Endothelial cell of umbilical vein (primary cell): ENCODE measurements around the gene ZBTB14. TPM values are rescaled to one million over a fixed set of nuclear protein-coding genes. Genes with fewer than 3 reads are reported as not detected.

ENCODE experiments used
- BruUV-seq: library from RNA; stranded (reverse); fragments of 400-500 nt; replicated peaks from 2 replicates; lab custom pipeline; 2021; lab: Mats Ljungman, UMichigan
- CTCF ChIA-PET: fragments of 300-600, 350-600 bp; sonication (Branson Sonifier 250); formaldehyde crosslinking; loops from one replicate; lab custom pipeline; 2021; ENCODE audit warnings: antibody characterized with exemption, inconsistent platforms; lab: Charles Lee
- POLR2A ChIA-PET: fragments of 300-600, 350-600 bp; sonication (Branson Sonifier 250); formaldehyde crosslinking; loops from one replicate; lab custom pipeline; 2021; ENCODE audit warnings: antibody characterized with exemption, inconsistent platforms; lab: Charles Lee
- DNase-seq: peaks from one replicate; pipeline ENCODE4 v3.0.0-alpha.2; 2011; ENCODE audit warnings: low read depth, low spot score
- FAIRE-seq: peaks from 2 replicates; lab custom pipeline; 2011; peaks lifted over from hg19 to GRCh38; lab: Jason Lieb, UNC
- H2AFZ ChIP-seq: 2 replicates; pipeline ENCODE4 v1.6.0; 2012; ENCODE audit warnings: low read depth, low read length, control low read depth, inconsistent platforms
- H3K27ac ChIP-seq: 2 replicates; pipeline ENCODE4 v1.5.1; 2011; ENCODE audit warnings: low read depth, mild to moderate bottlenecking, control low read depth, low read length, moderate library complexity; ENCODE audit not compliant: insufficient read depth
- H3K27me3 ChIP-seq, 2 experiments: 2 replicates each; pipeline versions ENCODE4 v1.6.0 to v1.6.1; 2011; ENCODE audit warnings: low read length in 2 of 2, mixed read lengths in 1 of 2; ENCODE audit not compliant: control insufficient read depth in 2 of 2, insufficient read depth in 2 of 2
- H3K36me3 ChIP-seq, 2 experiments: 2 replicates in 1 of 2; 3 replicates in 1 of 2; pipeline ENCODE4 v1.5.1; 2011; ENCODE audit warnings: low read length in 2 of 2, mild to moderate bottlenecking in 1 of 2, moderate library complexity in 1 of 2; ENCODE audit not compliant: control insufficient read depth in 2 of 2, insufficient read depth in 2 of 2; ENCODE audit errors: extremely low read depth in 1 of 2
- H3K4me1 ChIP-seq: 3 replicates; pipeline ENCODE4 v1.5.1; 2011; ENCODE audit warnings: mild to moderate bottlenecking, low read length; ENCODE audit not compliant: control insufficient read depth, insufficient read depth; ENCODE audit errors: extremely low read depth
- H3K4me2 ChIP-seq: 2 replicates; pipeline ENCODE4 v1.6.1; 2011; ENCODE audit warnings: low read length, control low read depth, mixed read lengths; ENCODE audit not compliant: insufficient read depth
- H3K4me3 ChIP-seq, 3 experiments: fragments of 200-600 bp in 1 of 3; sonication (generic), shearing (Covaris generic) in 1 of 3; replicated peaks in 1 of 3; 2 replicates each; pipeline ENCODE4 v1.5.1; 2011 to 2016; ENCODE audit warnings: control low read depth in 3 of 3, low read length in 3 of 3, mild to moderate bottlenecking in 2 of 3, inconsistent platforms in 1 of 3, low read depth in 1 of 3, moderate library complexity in 1 of 3; ENCODE audit not compliant: insufficient read depth in 1 of 3
- H3K79me2 ChIP-seq: 2 replicates; pipeline ENCODE4 v1.6.0; 2012; ENCODE audit warnings: low read length, inconsistent platforms; ENCODE audit not compliant: control insufficient read depth, insufficient read depth
- H3K9ac ChIP-seq: replicated peaks from 2 replicates; pipeline ENCODE3; 2011; ENCODE audit warnings: low read length, control low read depth; ENCODE audit not compliant: insufficient read depth; ENCODE audit errors: extremely low read depth
- H3K9me1 ChIP-seq: replicated peaks from 3 replicates; pipeline ENCODE4 v1.6.0; 2011; ENCODE audit warnings: mild to moderate bottlenecking, low read length; ENCODE audit not compliant: control insufficient read depth, insufficient read depth; ENCODE audit errors: extremely low read depth
- H3K9me3 ChIP-seq: replicated peaks from 2 replicates; pipeline ENCODE4 v1.5.1; 2012; ENCODE audit warnings: low read length, inconsistent platforms; ENCODE audit not compliant: control insufficient read depth, insufficient read depth
- H4K20me1 ChIP-seq: replicated peaks from 2 replicates; pipeline ENCODE3; 2011; ENCODE audit warnings: mild to moderate bottlenecking, low read length; ENCODE audit not compliant: control insufficient read depth, insufficient read depth; ENCODE audit errors: extremely low read depth
- CTCF ChIP-seq, 2 donors: IDR thresholded peaks; 1 replicate in 1 of 2; 2 replicates in 1 of 2; pipeline ENCODE4 v1.5.1; 2011; ENCODE audit warnings: low read length in 2 of 2, mild to moderate bottlenecking in 2 of 2, moderate library complexity in 2 of 2, control low read depth in 1 of 2, inconsistent platforms in 1 of 2, low read depth in 1 of 2; ENCODE audit not compliant: insufficient read depth in 1 of 2; ENCODE audit errors: extremely low read depth in 1 of 2
- EZH2 ChIP-seq: IDR thresholded peaks from 2 replicates; pipeline ENCODE4 v1.6.1; 2012; ENCODE audit warnings: borderline replicate concordance, low read depth, mild to moderate bottlenecking, moderate library complexity, low read length, inconsistent platforms; ENCODE audit not compliant: severe bottlenecking
- FOS ChIP-seq: IDR thresholded peaks from 2 replicates; pipeline ENCODE4 v1.6.1; 2011; ENCODE audit warnings: mild to moderate bottlenecking, low read length, moderate library complexity, borderline replicate concordance; ENCODE audit not compliant: insufficient read depth
- GATA2 ChIP-seq: IDR thresholded peaks from 2 replicates; pipeline ENCODE4 v1.7.0; 2011; ENCODE audit warnings: low read depth, mild to moderate bottlenecking, moderate library complexity, mixed read lengths, low read length; ENCODE audit not compliant: insufficient read length, insufficient read depth
- JUN ChIP-seq: IDR thresholded peaks from 2 replicates; pipeline ENCODE4 v1.6.1; 2011; ENCODE audit warnings: borderline replicate concordance, low read depth; ENCODE audit not compliant: insufficient read length, insufficient read depth
- MAX ChIP-seq: IDR thresholded peaks from 2 replicates; pipeline ENCODE4 v1.6.1; 2011; ENCODE audit not compliant: insufficient read depth, insufficient read length
- MYC ChIP-seq: IDR thresholded peaks from one replicate; pipeline ENCODE4 v1.6.1; 2011; ENCODE audit warnings: mild to moderate bottlenecking, low read depth, low read length
- POLR2A ChIP-seq: IDR thresholded peaks from 2 replicates; pipeline ENCODE4 v1.6.1; 2012; ENCODE audit warnings: low read depth, mild to moderate bottlenecking, control low read depth, low read length
- POLR2AphosphoS5 ChIP-seq: IDR thresholded peaks from 2 replicates; pipeline ENCODE4 v1.6.1; 2012; ENCODE audit warnings: low read depth, mild to moderate bottlenecking, control low read depth, low read length, moderate library complexity; ENCODE audit not compliant: insufficient read depth
- dilution Hi-C: fragments of 300-500 bp; cut with MboI; formaldehyde crosslinking; loops from one replicate; pipeline ENCODE4 v1.15.0; 2019; ENCODE audit warnings: low sequenced_read_pairs; ENCODE audit not compliant: extremely low pct_ligation_motif_present
- intact Hi-C: fragments of 100-400 bp; cut with micrococcal nuclease; formaldehyde crosslinking; loops from one replicate; pipeline ENCODE4 v1.10.0; 2022
- polyA plus RNA-seq, 4 experiments: library from polyadenylated mRNA; depleted of rRNA in 3 of 4; stranded (reverse) in 3 of 4; unstranded in 1 of 4; fragments of >200 nt; gene quantifications; 2 replicates each; pipeline versions ENCODE4 v1.2.1 to v1.2.3, GENCODE V29; 2011 to 2012; ENCODE audit warnings: missing spikeins in 1 of 4
- total RNA-seq: library from RNA; stranded (reverse); gene quantifications from 2 replicates; pipeline ENCODE4 v1.2.3, GENCODE V29; 2021

ZBTB14 gene
- total and polyA plus RNA-seq, 2 donors (not counting 3 experiments of a cell fraction or from before 2014, with no cell fraction given): 5.5 to 13.7 TPM

DNA sequence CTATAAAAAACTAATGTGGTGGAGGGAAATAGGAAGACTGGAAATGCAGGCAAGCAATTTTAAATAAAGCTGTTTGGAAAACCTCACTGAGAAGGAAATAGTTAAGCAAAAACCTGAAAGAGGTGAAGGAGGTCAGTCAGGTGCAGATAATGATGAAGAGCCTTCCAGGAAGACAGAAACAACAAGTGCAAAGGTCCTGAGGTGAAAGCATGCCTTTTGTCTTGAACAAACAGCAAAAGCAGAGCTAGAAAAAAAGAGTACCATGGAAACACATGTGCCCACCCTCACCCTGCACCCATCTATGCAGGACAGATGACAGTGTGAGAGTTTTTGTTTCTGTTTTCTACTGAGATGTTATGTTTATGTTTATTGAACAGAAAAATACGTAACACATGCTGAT is 8.1 kb upstream of the ZBTB14 start:
- CTCF ChIA-PET: no interaction called here
- Histone ChIP-seq H4K20me1 (no peaks in the 10 kb centered on the region), H3K9ac (no peak overlapping the region), H3K27ac (no peak overlapping the region), H3K36me3 (no peaks in the 10 kb centered on the region), H3K9me3 (no peaks in the 10 kb centered on the region), H3K27me3 (peaks cover 13 to 43% of the 10 kb centered on the region in 2 experiments), H3K4me3 (no peak overlapping the region), H3K4me2 (no peak overlapping the region), H3K9me1 (no peaks in the 10 kb centered on the region), H2AFZ (no peak overlapping the region), H3K4me1 (no peaks in the 10 kb centered on the region), H3K79me2 (no peaks in the 10 kb centered on the region)
- FAIRE-seq: no peak
- dilution Hi-C loops: no loop called here
- no peak for DNase-seq
- TF ChIP-seq EZH2 (no peak), POLR2A (no peak), FOS (no peak), MYC (no peak), CTCF (IDR thresholded peaks at IDR 0.05; ENCODE audit: extremely low read depth in 1 of 2, insufficient read depth in 1 of 2, low read depth in 1 of 2, low read length in 2 of 2) (no peak), GATA2 (no peak), MAX (no peak), JUN (no peak), POLR2AphosphoS5 (no peak)
- POLR2A ChIA-PET: no interaction called here
- BruUV-seq: no TSS peak
- intact Hi-C loops: no loop called here
